ENCODE measurements around the gene THEMIS2.

GRCh38 chr1:27877115-27877416 is 4.7 kb downstream of the THEMIS2 start:
- TF ChIP-seq CTCF (conservative IDR thresholded peaks at IDR 0.05; ENCODE audit: low read depth, low read length) (no peak), EZH2 (IDR thresholded peaks at IDR 0.05; ENCODE audit: low read length, unreplicated experiment) (no peak), EZH2phosphoT487 (IDR thresholded peaks at IDR 0.05; ENCODE audit: borderline replicate concordance, low read length) (no peak)

Measured in PC-3 (cell line).